DND-41 (cell line): Measurements from ENCODE around the gene ADAMTS9.

ENCODE experiments used
- EZH2 ChIP-seq: IDR thresholded peaks from 3 replicates; pipeline ENCODE4 v1.6.1; 2012; ENCODE audit warnings: borderline replicate concordance, low read depth, mild to moderate bottlenecking, moderate library complexity, low read length, inconsistent platforms; ENCODE audit not compliant: severe bottlenecking
- TF ChIP-seq, protein P1 (sequence below): IDR thresholded peaks from 2 replicates; pipeline ENCODE4 v1.5.1; 2012; ENCODE audit warnings: borderline replicate concordance, low read length, moderate library complexity, mild to moderate bottlenecking; ENCODE audit not compliant: poor library complexity, severe bottlenecking; ENCODE audit errors: extremely low read depth

DNA sequence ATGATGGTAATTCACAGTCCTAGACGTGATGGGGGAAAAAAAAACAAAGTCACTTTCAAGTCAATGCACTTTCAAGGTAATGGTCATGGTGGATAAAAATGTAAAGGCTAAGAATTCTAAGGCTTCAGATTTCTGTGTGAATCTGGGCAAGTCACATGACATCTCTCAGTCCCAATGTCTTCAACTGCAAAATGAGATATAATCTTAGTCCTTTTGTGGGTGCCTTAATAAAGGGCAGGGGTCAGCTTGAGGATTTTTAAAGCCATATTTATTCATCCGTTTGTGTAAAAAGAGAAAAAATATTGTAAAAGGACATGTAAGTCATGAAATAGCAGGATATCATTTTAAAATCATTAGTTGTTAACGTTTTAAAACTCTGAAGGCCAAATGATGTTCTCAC lies 83.5 kb downstream of the ADAMTS9 start:
- TF ChIP-seq, protein P1, sequence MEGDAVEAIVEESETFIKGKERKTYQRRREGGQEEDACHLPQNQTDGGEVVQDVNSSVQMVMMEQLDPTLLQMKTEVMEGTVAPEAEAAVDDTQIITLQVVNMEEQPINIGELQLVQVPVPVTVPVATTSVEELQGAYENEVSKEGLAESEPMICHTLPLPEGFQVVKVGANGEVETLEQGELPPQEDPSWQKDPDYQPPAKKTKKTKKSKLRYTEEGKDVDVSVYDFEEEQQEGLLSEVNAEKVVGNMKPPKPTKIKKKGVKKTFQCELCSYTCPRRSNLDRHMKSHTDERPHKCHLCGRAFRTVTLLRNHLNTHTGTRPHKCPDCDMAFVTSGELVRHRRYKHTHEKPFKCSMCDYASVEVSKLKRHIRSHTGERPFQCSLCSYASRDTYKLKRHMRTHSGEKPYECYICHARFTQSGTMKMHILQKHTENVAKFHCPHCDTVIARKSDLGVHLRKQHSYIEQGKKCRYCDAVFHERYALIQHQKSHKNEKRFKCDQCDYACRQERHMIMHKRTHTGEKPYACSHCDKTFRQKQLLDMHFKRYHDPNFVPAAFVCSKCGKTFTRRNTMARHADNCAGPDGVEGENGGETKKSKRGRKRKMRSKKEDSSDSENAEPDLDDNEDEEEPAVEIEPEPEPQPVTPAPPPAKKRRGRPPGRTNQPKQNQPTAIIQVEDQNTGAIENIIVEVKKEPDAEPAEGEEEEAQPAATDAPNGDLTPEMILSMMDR, result no peak
- no peak for TF ChIP-seq EZH2
